Measurements from ENCODE around the gene KIF25.

The KIF25 gene, protein sequence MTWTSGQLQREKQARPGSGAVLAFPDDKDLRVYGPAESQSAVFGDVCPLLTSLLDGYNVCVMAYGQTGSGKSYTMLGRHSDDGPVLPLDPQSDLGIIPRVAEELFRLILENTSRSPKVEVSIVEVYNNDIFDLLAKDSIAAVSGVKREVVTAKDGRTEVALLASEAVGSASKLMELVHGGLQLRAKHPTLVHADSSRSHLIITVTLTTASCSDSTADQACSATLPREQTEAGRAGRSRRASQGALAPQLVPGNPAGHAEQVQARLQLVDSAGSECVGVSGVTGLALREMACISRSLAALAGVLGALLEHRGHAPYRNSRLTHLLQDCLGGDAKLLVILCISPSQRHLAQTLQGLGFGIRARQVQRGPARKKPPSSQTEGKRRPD

DNA sequence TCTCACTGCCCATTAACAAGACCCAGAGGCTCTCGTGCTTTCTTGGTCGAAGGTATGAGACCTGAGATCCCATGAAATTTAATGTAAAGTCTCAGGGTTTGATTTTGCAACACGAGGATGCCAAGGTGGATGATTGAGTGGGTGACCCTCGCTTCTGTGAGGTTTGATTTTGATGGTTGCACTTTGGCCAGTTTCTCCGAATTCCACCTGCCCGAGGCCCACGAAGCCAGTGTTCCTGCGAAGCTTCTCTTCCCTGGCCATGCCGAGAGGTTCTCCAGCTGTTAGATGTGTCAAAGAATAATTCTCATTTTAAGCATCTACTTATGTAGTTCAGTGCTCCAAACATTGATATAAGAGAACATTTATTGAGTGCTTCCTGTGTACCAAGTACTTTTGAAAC lies at the start of gene KIF25:
KIF25 (plus strand) TSS at position 30 of the 400 bp plus-strand sequence. CDS start 31,915 bp downstream, outside the sequence.
- H3K9ac ChIP-seq (ENCODE audit: low read length): peak within 1 kb of the TSS; percentile 54
- no peak within 1 kb of the TSS for H3K27ac ChIP-seq (ENCODE audit: low read depth, low read length)
- H3K27me3 ChIP-seq (ENCODE audit: control insufficient read depth, insufficient read depth, low read length): no peaks in the 10 kb centered on the region
- peaks cover 4% of the 10 kb centered on the region; the same call in 1 of the 2 replicates for H3K9me3 ChIP-seq (ENCODE audit: control insufficient read depth, insufficient read depth, low read depth, low read length)
- H3K4me1 ChIP-seq (ENCODE audit: control insufficient read depth, insufficient read depth, low read length): peaks cover 10% of the 10 kb centered on the region; the same call in 1 of the 2 replicates
- peak within 1 kb of the TSS; percentile 48 for H3K4me3 ChIP-seq (ENCODE audit: low read depth, low read length)
- H3K36me3 ChIP-seq (ENCODE audit: control insufficient read depth, insufficient read depth, low read length): no peaks in the 10 kb centered on the region

DNA sequence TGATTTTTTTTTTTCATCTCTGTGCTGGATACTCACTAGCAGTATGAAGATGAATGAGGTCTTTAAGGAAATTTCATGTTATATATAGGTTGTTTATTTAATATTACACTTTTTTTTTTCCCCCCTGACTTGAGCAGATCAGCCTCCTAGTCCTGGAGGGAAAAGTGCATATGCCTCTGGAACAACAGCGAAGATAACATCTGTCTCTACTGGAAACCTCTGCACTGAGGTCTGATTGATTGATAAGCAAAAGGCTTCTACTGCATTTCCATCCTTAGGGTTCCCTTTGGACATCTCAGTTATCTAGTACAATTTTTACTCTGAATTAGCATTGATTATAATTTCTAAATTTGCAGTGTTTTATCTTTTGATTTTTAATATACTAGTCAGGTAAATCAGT lies 49.8 kb upstream of the KIF25 start:
- Histone ChIP-seq H3K4me1 (ENCODE audit: control insufficient read depth, insufficient read depth, low read length) (no peaks in the 10 kb centered on the region), H3K27me3 (ENCODE audit: control insufficient read depth, insufficient read depth, low read length) (no peaks in the 10 kb centered on the region), H3K9me3 (ENCODE audit: control insufficient read depth, insufficient read depth, low read depth, low read length) (no peaks in the 10 kb centered on the region), H3K4me3 (ENCODE audit: low read depth, low read length) (no peak overlapping the region), H3K9ac (ENCODE audit: low read length) (no peak overlapping the region), H3K27ac (ENCODE audit: low read depth, low read length) (no peak overlapping the region), H3K36me3 (ENCODE audit: control insufficient read depth, insufficient read depth, low read length) (peaks cover 94% of the 10 kb centered on the region)

DNA sequence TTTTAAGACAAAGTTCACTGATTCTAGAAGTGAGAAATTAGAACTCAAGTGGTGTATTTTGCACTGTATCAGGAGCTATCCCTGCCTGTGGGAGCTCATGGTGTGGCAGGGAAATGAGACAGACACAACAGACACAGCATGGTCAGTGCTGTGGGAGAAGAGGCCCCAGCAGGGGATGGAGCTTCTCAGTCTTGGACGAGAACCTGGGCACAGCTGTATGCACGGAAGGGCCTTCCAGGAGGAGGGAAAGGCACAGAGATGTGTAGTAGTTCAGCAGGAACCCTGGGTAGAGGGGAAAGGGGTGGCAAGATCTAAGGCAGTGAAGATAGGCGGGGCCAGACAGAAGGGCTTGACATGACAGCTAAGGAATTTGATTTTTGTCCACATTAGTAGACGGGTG lies 48.8 kb upstream of the KIF25 start:
- H3K9me3 ChIP-seq (ENCODE audit: control insufficient read depth, insufficient read depth, low read depth, low read length): no peaks in the 10 kb centered on the region
- H3K4me1 ChIP-seq (ENCODE audit: control insufficient read depth, insufficient read depth, low read length): no peaks in the 10 kb centered on the region
- H3K27ac ChIP-seq (ENCODE audit: low read depth, low read length): no peak overlapping the region
- H3K27me3 ChIP-seq (ENCODE audit: control insufficient read depth, insufficient read depth, low read length): no peaks in the 10 kb centered on the region
- H3K4me3 ChIP-seq (ENCODE audit: low read depth, low read length): no peak overlapping the region
- peaks cover 89% of the 10 kb centered on the region for H3K36me3 ChIP-seq (ENCODE audit: control insufficient read depth, insufficient read depth, low read length)
- no peak overlapping the region for H3K9ac ChIP-seq (ENCODE audit: low read length)

DNA sequence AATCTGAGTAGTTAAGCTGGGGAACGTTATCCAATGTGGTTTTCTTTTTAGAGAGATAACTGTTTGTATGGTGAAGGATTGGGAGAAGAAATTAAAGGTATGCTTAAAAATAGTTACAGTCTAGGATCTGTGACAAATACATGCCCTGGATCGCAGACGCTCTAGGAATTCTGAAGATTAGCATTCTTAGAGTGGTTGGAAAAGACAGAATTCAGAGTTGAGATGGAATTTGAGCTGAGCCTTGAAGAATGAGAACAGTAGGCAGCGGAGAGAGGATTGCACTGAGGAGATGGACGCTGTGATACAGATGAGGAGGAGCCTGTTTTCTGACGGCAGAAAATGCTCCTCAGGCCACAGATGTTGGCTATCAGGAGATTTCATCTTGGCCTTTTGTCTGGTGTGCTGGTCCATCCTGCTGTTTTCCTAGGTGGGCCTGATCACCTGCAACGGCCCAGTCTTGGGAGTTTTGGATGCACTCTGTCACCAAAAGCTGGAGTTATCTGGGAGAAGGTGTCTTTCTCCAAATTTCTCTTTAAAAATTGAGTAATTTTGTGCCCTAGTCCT lies 48.3 kb upstream of the KIF25 start:
- Histone ChIP-seq H3K4me1 (ENCODE audit: control insufficient read depth, insufficient read depth, low read length) (no peaks in the 10 kb centered on the region), H3K27ac (ENCODE audit: low read depth, low read length) (no peak overlapping the region), H3K27me3 (ENCODE audit: control insufficient read depth, insufficient read depth, low read length) (no peaks in the 10 kb centered on the region), H3K9ac (ENCODE audit: low read length) (no peak overlapping the region), H3K9me3 (ENCODE audit: control insufficient read depth, insufficient read depth, low read depth, low read length) (no peaks in the 10 kb centered on the region), H3K4me3 (ENCODE audit: low read depth, low read length) (no peak overlapping the region), H3K36me3 (ENCODE audit: control insufficient read depth, insufficient read depth, low read length) (peaks cover 84% of the 10 kb centered on the region)

DNA sequence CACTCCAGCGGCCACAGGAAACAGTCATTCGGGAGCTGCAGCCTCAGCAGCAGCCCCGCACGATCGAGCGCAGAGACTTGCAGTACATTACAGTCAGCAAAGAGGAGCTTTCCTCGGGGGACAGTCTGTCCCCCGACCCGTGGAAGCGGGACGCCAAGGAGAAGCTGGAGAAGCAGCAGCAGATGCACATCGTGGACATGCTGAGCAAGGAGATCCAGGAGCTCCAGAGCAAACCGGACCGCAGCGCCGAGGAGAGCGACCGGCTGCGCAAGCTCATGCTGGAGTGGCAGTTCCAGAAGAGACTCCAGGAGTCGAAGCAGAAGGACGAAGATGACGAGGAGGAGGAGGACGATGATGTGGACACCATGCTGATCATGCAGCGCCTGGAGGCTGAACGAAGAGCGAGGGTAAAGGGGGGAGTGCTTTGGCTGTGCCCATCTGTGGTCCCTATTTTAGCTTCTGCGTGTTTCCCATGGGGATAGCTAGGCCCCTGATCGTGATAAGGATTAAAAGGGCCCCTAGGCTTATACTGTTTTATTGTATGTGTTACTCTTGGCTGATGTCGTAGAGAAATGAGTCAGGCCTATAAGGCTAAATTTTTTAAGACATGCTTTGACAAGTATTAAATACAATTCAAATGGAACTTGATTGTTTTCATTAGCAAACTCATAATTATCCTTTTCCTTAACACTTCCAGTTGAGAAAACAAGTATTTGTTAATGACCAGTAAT lies 45.5 kb upstream of the KIF25 start:
- no peak overlapping the region for H3K9ac ChIP-seq (ENCODE audit: low read length)
- H3K27me3 ChIP-seq (ENCODE audit: control insufficient read depth, insufficient read depth, low read length): no peaks in the 10 kb centered on the region
- H3K27ac ChIP-seq (ENCODE audit: low read depth, low read length): no peak overlapping the region
- H3K4me3 ChIP-seq (ENCODE audit: low read depth, low read length): no peak overlapping the region
- no peaks in the 10 kb centered on the region for H3K9me3 ChIP-seq (ENCODE audit: control insufficient read depth, insufficient read depth, low read depth, low read length)
- no peaks in the 10 kb centered on the region for H3K4me1 ChIP-seq (ENCODE audit: control insufficient read depth, insufficient read depth, low read length)
- H3K36me3 ChIP-seq (ENCODE audit: control insufficient read depth, insufficient read depth, low read length): peaks cover 72% of the 10 kb centered on the region

DNA sequence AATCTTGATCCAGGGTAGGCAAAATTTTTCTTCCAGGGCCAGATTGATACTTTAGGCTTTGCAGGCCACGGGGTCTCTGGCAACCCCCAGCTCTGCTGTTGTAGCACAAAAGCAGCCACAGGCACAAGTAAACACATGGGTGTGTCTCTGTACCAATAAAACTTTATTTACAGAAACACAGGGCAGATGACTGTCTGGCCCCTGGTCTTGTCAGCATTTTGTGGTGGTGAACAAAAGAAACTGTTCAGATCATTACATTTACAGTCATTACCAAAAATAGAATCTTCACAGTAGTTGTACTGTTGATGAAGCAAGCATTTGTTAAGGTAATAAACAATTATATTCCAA lies 45.0 kb upstream of the KIF25 start:
- Histone ChIP-seq H3K36me3 (ENCODE audit: control insufficient read depth, insufficient read depth, low read length) (peaks cover 74% of the 10 kb centered on the region), H3K27me3 (ENCODE audit: control insufficient read depth, insufficient read depth, low read length) (no peaks in the 10 kb centered on the region), H3K9ac (ENCODE audit: low read length) (no peak overlapping the region), H3K4me1 (ENCODE audit: control insufficient read depth, insufficient read depth, low read length) (no peaks in the 10 kb centered on the region), H3K27ac (ENCODE audit: low read depth, low read length) (no peak overlapping the region), H3K4me3 (ENCODE audit: low read depth, low read length) (no peak overlapping the region), H3K9me3 (ENCODE audit: control insufficient read depth, insufficient read depth, low read depth, low read length) (no peaks in the 10 kb centered on the region)

DNA sequence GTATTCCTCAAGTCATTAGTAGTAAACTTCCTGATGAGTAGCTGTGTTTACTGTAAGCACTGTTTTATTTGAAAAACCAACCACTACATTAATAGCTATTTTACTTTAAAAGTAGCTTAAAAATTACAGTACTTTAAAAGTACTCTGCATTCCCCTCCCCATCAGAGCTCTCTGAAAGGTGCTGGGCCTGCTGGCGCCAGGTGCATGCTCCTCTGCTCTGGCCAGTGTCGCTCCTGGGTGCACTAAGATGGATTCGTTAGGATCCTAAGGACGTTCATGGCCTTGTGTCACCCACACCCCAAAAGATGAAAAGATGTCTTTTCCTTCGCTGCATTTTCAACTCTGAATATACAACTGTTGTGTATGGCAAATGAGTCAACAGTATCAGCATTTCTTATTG lies 43.9 kb upstream of the KIF25 start:
- no peak overlapping the region for H3K27ac ChIP-seq (ENCODE audit: low read depth, low read length)
- H3K9me3 ChIP-seq (ENCODE audit: control insufficient read depth, insufficient read depth, low read depth, low read length): no peaks in the 10 kb centered on the region
- H3K36me3 ChIP-seq (ENCODE audit: control insufficient read depth, insufficient read depth, low read length): peaks cover 66% of the 10 kb centered on the region
- H3K9ac ChIP-seq (ENCODE audit: low read length): no peak overlapping the region
- no peaks in the 10 kb centered on the region for H3K27me3 ChIP-seq (ENCODE audit: control insufficient read depth, insufficient read depth, low read length)
- no peak overlapping the region for H3K4me3 ChIP-seq (ENCODE audit: low read depth, low read length)
- H3K4me1 ChIP-seq (ENCODE audit: control insufficient read depth, insufficient read depth, low read length): no peaks in the 10 kb centered on the region

DNA sequence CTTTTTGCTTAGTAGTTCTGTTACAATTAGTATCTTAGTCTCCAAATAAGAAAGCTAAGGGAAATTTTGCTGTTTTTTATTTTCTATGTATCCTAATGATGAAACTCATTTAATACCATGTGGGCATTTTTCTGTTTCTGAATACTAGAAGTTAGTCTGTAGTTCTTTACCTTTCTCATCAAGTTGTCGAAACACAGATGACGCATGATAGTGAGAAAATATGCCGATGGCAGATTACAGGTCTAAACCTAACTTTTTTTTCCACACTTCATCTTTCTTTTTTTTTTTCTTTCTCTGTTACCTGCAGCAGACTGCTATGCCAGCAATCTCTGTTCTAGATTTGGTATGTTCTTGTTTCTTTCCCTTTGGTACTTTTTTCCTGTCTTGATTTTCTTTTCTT lies 43.3 kb upstream of the KIF25 start:
- Histone ChIP-seq H3K27me3 (ENCODE audit: control insufficient read depth, insufficient read depth, low read length) (no peaks in the 10 kb centered on the region), H3K4me3 (ENCODE audit: low read depth, low read length) (no peak overlapping the region), H3K27ac (ENCODE audit: low read depth, low read length) (no peak overlapping the region), H3K9ac (ENCODE audit: low read length) (no peak overlapping the region), H3K4me1 (ENCODE audit: control insufficient read depth, insufficient read depth, low read length) (no peaks in the 10 kb centered on the region), H3K9me3 (ENCODE audit: control insufficient read depth, insufficient read depth, low read depth, low read length) (no peaks in the 10 kb centered on the region), H3K36me3 (ENCODE audit: control insufficient read depth, insufficient read depth, low read length) (peaks cover 60% of the 10 kb centered on the region)

DNA sequence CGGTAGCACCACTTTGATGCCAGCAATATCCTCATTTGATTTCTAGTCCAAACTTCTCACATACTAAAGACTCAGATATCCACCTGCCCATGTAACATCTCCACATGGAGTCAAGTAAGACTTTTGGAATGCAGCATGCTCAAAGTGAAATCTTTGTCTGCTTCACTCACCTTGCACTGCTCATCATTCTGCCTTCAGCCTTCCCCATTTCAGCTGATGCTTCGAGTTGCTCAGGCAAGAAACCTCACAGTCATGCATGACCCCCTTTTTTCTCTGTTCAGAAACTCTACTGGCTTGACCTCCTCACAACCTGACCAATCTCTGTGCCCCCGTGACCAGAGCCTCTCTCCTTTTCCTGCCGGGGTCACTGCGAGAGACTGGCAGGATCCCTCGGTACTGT lies 41.0 kb upstream of the KIF25 start:
- Histone ChIP-seq H3K4me3 (ENCODE audit: low read depth, low read length) (no peak overlapping the region), H3K4me1 (ENCODE audit: control insufficient read depth, insufficient read depth, low read length) (no peaks in the 10 kb centered on the region), H3K9ac (ENCODE audit: low read length) (no peak overlapping the region), H3K9me3 (ENCODE audit: control insufficient read depth, insufficient read depth, low read depth, low read length) (no peaks in the 10 kb centered on the region), H3K27me3 (ENCODE audit: control insufficient read depth, insufficient read depth, low read length) (no peaks in the 10 kb centered on the region), H3K36me3 (ENCODE audit: control insufficient read depth, insufficient read depth, low read length) (peaks cover 37% of the 10 kb centered on the region), H3K27ac (ENCODE audit: low read depth, low read length) (no peak overlapping the region)

DNA sequence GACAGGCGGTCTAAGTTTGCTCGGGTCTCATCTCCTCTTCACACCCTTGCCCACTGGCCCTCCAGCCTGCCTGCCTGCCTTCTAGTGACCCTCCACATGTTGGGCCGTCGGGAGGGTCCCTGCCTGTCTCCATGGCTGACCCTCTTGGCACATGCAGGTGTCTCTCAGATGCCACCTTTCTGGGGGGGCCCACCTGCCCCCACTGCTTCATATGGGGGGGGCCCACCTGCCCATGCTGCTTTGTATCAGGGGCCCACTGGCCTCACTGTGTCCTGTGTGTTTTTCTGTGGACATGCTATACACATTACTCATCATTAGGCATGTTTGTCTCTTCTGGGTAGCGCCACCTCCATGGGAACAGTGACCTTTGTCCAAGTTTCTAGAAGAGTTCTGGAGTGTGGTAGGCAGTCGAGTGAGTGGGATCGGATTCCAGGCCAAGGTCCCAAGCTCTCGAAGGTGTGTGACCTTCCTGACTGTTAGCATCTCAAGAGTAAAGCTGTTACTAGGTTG lies 40.4 kb upstream of the KIF25 start:
- H3K27ac ChIP-seq (ENCODE audit: low read depth, low read length): no peak overlapping the region
- H3K9ac ChIP-seq (ENCODE audit: low read length): no peak overlapping the region
- peaks cover 32% of the 10 kb centered on the region for H3K36me3 ChIP-seq (ENCODE audit: control insufficient read depth, insufficient read depth, low read length)
- H3K9me3 ChIP-seq (ENCODE audit: control insufficient read depth, insufficient read depth, low read depth, low read length): no peaks in the 10 kb centered on the region
- no peak overlapping the region for H3K4me3 ChIP-seq (ENCODE audit: low read depth, low read length)
- H3K4me1 ChIP-seq (ENCODE audit: control insufficient read depth, insufficient read depth, low read length): no peaks in the 10 kb centered on the region
- H3K27me3 ChIP-seq (ENCODE audit: control insufficient read depth, insufficient read depth, low read length): no peaks in the 10 kb centered on the region

DNA sequence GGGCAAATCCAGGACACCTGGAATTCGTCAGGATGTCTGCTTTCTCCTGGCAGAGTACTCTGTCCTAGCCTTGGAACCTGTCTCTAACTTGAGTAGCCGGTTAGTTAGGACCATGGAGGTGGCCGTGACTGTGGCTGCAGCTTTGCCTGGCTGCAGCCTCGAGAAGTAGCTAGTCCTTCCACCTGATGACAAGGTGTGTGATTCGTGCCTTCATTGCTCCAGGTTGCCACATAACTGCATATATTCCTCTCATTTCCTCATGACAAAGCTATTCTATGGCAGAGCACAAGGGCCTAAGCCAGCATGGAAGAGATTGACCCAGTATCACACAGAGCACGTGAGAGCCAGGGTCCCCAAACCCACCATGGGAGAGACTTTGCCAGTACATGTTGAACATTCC lies 39.8 kb upstream of the KIF25 start:
- Histone ChIP-seq H3K27ac (ENCODE audit: low read depth, low read length) (no peak overlapping the region), H3K9ac (ENCODE audit: low read length) (no peak overlapping the region), H3K4me1 (ENCODE audit: control insufficient read depth, insufficient read depth, low read length) (no peaks in the 10 kb centered on the region), H3K27me3 (ENCODE audit: control insufficient read depth, insufficient read depth, low read length) (no peaks in the 10 kb centered on the region), H3K9me3 (ENCODE audit: control insufficient read depth, insufficient read depth, low read depth, low read length) (no peaks in the 10 kb centered on the region), H3K36me3 (ENCODE audit: control insufficient read depth, insufficient read depth, low read length) (peaks cover 30% of the 10 kb centered on the region), H3K4me3 (ENCODE audit: low read depth, low read length) (no peak overlapping the region)

All from HUES6 (cell line).